GM23248 (cell line): ENCODE data around the gene CXCL10. TPM values are rescaled to one million over a fixed set of nuclear protein-coding genes. Genes with fewer than 3 reads are reported as not detected.

Source experiments
- DNase-seq: peaks from one replicate; pipeline ENCODE4 v3.0.0-alpha.2; 2015
- H2AFZ ChIP-seq: fragments of 200-600 bp; sonication (generic); 2 replicates; pipeline ENCODE4 v1.6.1; 2016; ENCODE audit warnings: antibody characterized with exemption
- H3F3A ChIP-seq: fragments of 200-600 bp; sonication (generic); 2 replicates; pipeline ENCODE4 v1.6.1; 2016; ENCODE audit warnings: mild to moderate bottlenecking, antibody characterized with exemption, mixed run types; ENCODE audit not compliant: insufficient read depth
- H3K27ac ChIP-seq: fragments of 200-600 bp; sonication (generic); 2 replicates; pipeline ENCODE4 v1.5.1; 2016; ENCODE audit warnings: mild to moderate bottlenecking
- H3K27me3 ChIP-seq: fragments of 200-600 bp; sonication (generic); replicated peaks from 2 replicates; pipeline ENCODE4 v1.6.1; 2016; ENCODE audit warnings: mild to moderate bottlenecking; ENCODE audit not compliant: insufficient read depth
- H3K36me3 ChIP-seq: fragments of 200-600 bp; sonication (generic); 2 replicates; pipeline ENCODE4 v1.6.1; 2016; ENCODE audit warnings: low read depth, mild to moderate bottlenecking
- H3K4me1 ChIP-seq: fragments of 200-600 bp; sonication (generic); 2 replicates; pipeline ENCODE4 v1.6.1; 2016; ENCODE audit warnings: mild to moderate bottlenecking; ENCODE audit not compliant: insufficient read depth
- H3K4me2 ChIP-seq: fragments of 200-600 bp; sonication (generic); one replicate; pipeline ENCODE4 v1.6.1; 2016; ENCODE audit warnings: mild to moderate bottlenecking; ENCODE audit not compliant: unreplicated experiment
- H3K4me3 ChIP-seq: fragments of 200-600 bp; sonication (generic); 2 replicates; pipeline ENCODE4 v1.5.1; 2016; ENCODE audit warnings: mild to moderate bottlenecking
- H3K79me2 ChIP-seq: fragments of 200-600 bp; sonication (generic); 2 replicates; pipeline ENCODE4 v1.6.1; 2016; ENCODE audit warnings: mild to moderate bottlenecking; ENCODE audit not compliant: insufficient read depth
- H3K9ac ChIP-seq: fragments of 200-600 bp; sonication (generic); 2 replicates; pipeline ENCODE4 v1.6.1; 2016; ENCODE audit warnings: mild to moderate bottlenecking
- H3K9me2 ChIP-seq: fragments of 200-600 bp; sonication (generic); 2 replicates; pipeline ENCODE4 v1.6.1; 2016; ENCODE audit warnings: mixed run types, mild to moderate bottlenecking, moderate library complexity; ENCODE audit not compliant: insufficient read depth
- H3K9me3 ChIP-seq: fragments of 200-600 bp; sonication (generic); one replicate; pipeline ENCODE4 v1.6.1; 2017; ENCODE audit warnings: low read depth
- H4K20me1 ChIP-seq: fragments of 200-600 bp; sonication (generic); 2 replicates; pipeline ENCODE4 v1.6.0; 2016; ENCODE audit not compliant: insufficient read depth
- EZH2 ChIP-seq: fragments of 200-600 bp; sonication (generic); IDR thresholded peaks from 2 replicates; pipeline ENCODE4 v1.6.1; 2018; ENCODE audit warnings: antibody characterized with exemption, mild to moderate bottlenecking; ENCODE audit not compliant: insufficient read depth, poor library complexity, severe bottlenecking
- EZH2phosphoT487 ChIP-seq: fragments of 200-600 bp; sonication (generic); IDR thresholded peaks from 2 replicates; pipeline ENCODE4 v1.6.1; 2018; ENCODE audit warnings: antibody characterized with exemption, moderate library complexity, mild to moderate bottlenecking, low read depth; ENCODE audit not compliant: insufficient read depth
- WGBS, 2 experiments: methylation state at CpG; one replicate each; pipeline ENCODE4 v1.1.6; 2015 to 2017; ENCODE audit warnings: low lambda C conversion rate in 2 of 2, low coverage in 1 of 2; ENCODE audit errors: missing lambda C conversion rate in 2 of 2; 5-methylcytosine and 5-hydroxymethylcytosine counted together
- in situ Hi-C: fragments of 300-500 bp; cut with MboI; formaldehyde crosslinking; loops from 2 replicates; pipeline ENCODE4 v1.15.0; 2020
- polyA plus RNA-seq: library from polyadenylated mRNA; unstranded; fragments of >200 nt; fragmentation: Nextera tagmentation; extraction: Ambion mirVana; gene quantifications from 2 replicates; pipeline ENCODE4 v1.2.1, GENCODE V29; 2016
- total RNA-seq: library from RNA; depleted of rRNA; stranded (reverse); fragments of >200 nt; shearing (Covaris generic); gene quantifications from 2 replicates; pipeline ENCODE4 v1.2.3, GENCODE V29; 2014

CXCL10 gene
- total and polyA plus RNA-seq, 2 experiments from 2014 or later = not detected

DNA sequence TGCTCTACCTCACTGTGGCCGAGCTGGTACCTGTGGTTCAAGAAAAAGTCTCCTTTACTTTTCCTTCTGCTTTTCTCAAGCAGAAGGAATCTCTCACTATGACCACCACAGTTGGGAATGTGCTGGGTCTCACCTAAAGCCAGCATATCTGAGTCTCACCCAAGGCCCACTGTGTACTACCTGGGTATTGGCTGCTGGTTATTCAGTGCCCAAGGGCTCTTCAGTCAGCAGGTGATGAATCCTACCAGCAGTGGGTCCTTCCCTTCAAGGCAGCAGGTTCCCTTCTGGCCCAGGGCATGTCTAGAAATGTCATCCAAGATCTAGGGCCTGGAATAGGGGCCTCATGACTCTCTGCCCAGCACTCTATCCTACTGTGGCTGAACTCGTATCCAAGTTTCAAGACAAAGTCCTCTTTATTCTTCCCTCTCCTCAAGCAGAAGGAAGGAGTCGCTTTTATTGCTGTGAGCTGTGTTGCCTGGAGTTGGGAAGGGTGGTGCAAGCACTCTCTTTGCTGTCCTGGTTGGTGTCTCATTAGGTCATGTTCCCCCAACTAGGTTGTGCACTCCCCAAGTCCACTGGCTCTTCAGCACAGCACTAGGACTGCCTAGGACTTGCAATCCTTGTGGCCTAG lies 6.1 kb downstream of the CXCL10 start:
- no peaks in the 10 kb centered on the region for H3K27me3 ChIP-seq
- H3K36me3 ChIP-seq = no peaks in the 10 kb centered on the region
- H3K9me2 ChIP-seq = no peaks in the 10 kb centered on the region
- no peaks in the 10 kb centered on the region for H3K79me2 ChIP-seq
- 67 to 73% methylated on average over 3 of the region's 3 CpGs for WGBS, 2 experiments
- no peak for DNase-seq
- TF ChIP-seq EZH2 (no peak), EZH2phosphoT487 (no peak)
- H2AFZ ChIP-seq = no peak overlapping the region
- in situ Hi-C loops = no loop called here
- no peak overlapping the region for H3K4me2 ChIP-seq
- no peak overlapping the region for H3K9ac ChIP-seq
- peaks cover 11% of the 10 kb centered on the region for H3K4me1 ChIP-seq
- H4K20me1 ChIP-seq = no peaks in the 10 kb centered on the region
- H3K9me3 ChIP-seq = no peaks in the 10 kb centered on the region
- no peak overlapping the region for H3K4me3 ChIP-seq
- no peak overlapping the region for H3K27ac ChIP-seq
- H3F3A ChIP-seq = peaks cover 18% of the 10 kb centered on the region

DNA sequence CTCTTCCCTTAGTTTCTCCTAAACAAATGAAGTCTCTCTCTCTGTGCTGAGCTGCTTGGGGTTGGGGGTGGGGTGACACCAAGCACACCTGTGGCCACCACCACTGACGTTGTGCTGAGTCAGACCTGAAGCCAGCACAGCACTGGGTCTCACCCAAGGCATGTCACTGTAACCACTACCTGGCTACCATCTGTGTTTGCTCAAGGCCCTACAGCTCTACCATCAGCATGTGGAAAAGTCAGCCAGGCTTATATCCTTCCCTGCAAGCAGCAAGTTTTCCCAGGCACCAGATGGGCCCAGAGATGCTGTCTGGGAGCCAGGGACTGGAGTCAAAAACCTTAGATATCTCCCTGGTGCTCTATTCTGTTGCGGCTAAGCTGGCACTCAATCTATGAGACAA lies 6.9 kb downstream of the CXCL10 start:
- Histone ChIP-seq H3F3A (peaks cover 26% of the 10 kb centered on the region), H3K27me3 (no peaks in the 10 kb centered on the region), H3K9ac (no peak overlapping the region), H3K9me2 (no peaks in the 10 kb centered on the region), H3K79me2 (no peaks in the 10 kb centered on the region), H3K4me3 (no peak overlapping the region), H3K27ac (no peak overlapping the region), H3K4me1 (peaks cover 18% of the 10 kb centered on the region), H3K4me2 (no peak overlapping the region), H2AFZ (no peak overlapping the region), H3K36me3 (no peaks in the 10 kb centered on the region), H3K9me3 (no peaks in the 10 kb centered on the region), H4K20me1 (no peaks in the 10 kb centered on the region)
- 75 to 84% methylated on average over 2 of the region's 2 CpGs for WGBS, 2 experiments
- in situ Hi-C loops = no loop called here
- no peak for DNase-seq
- TF ChIP-seq EZH2 (no peak), EZH2phosphoT487 (no peak)

DNA sequence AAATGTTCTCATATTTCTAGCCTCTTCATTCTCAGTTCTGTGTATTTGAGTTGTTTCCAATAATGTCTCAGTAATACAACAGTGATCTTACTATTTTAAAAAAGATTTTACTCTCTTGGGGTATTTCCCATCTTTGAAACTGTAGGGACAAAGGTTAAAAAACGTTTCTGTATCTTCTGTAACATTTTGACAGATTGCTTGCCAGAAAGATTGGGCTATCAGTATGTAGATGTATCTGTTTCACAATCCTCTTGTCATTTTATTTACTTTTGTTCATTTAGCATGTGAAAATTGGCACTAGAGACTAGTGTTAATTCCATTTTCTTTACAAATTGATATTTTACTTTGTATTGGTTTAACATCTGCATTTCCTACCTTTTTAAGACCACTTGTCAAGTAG lies 9.8 kb downstream of the CXCL10 start:
- Histone ChIP-seq H3K27me3 (no peaks in the 10 kb centered on the region), H2AFZ (peak overlapping the region; percentile 39; the same call in 1 of the 2 replicates), H3K9ac (no peak overlapping the region), H3K4me2 (no peak overlapping the region), H3K79me2 (no peaks in the 10 kb centered on the region), H3F3A (peaks cover 29% of the 10 kb centered on the region), H3K4me3 (no peak overlapping the region), H3K27ac (no peak overlapping the region), H3K9me3 (no peaks in the 10 kb centered on the region), H3K36me3 (no peaks in the 10 kb centered on the region), H4K20me1 (no peaks in the 10 kb centered on the region), H3K9me2 (no peaks in the 10 kb centered on the region), H3K4me1 (peaks cover 21% of the 10 kb centered on the region)
- in situ Hi-C loops = no loop called here
- no peak for DNase-seq
- 15 to 18% methylated on average over 1 of the region's 1 CpG for WGBS, 2 experiments
- TF ChIP-seq EZH2phosphoT487 = no peak
- no peak for TF ChIP-seq EZH2

DNA sequence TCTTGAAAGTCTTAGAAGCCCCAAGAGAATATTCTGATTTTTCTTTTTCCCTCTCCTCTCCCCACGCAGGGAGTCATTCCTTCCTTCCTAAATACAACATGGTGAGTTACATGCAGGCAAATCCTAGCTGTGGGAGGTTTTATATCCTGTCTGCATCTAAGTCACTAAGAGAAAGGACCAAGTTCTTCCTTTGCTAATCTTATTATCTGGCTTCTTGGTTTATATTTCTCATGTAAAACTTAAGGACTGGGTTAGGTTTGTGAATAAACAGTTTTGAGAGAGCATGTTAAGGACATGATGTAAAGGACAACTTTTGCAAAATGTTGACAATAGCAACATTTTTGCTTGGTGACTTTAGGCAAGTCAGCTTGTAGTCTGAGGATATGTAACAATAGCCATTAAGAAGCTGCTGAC lies 10.9 kb downstream of the CXCL10 start:
- 0 to 13% methylated on average over 1 of the region's 1 CpG for WGBS, 2 experiments
- peak; percentile 63 for DNase-seq

More for the DNA sequence above, 10.9 kb downstream of the CXCL10 start:
- Histone ChIP-seq H3K9ac (peak overlapping the region; percentile 77), H3K9me2 (no peaks in the 10 kb centered on the region), H3F3A (peaks cover 29% of the 10 kb centered on the region), H2AFZ (peak overlapping the region; percentile 98), H3K27ac (peak overlapping the region; percentile 94), H3K36me3 (no peaks in the 10 kb centered on the region), H3K9me3 (no peaks in the 10 kb centered on the region), H3K27me3 (no peaks in the 10 kb centered on the region), H3K4me2 (peak overlapping the region; percentile 79), H3K4me1 (peaks cover 21% of the 10 kb centered on the region), H4K20me1 (no peaks in the 10 kb centered on the region), H3K79me2 (no peaks in the 10 kb centered on the region), H3K4me3 (peak overlapping the region; percentile 62)
- in situ Hi-C loops = no loop called here
- TF ChIP-seq EZH2phosphoT487 (no peak), EZH2 (no peak)
